Glomerular visceral epithelial cell (primary cell): ENCODE data around the gene BPHL.
"Not testable (repeated sequence)": the region's sequence is repeated elsewhere in the genome, so short reads cannot be mapped to it uniquely, and the experiment has no call there.

Experiments used
- DNase-seq: peaks from one replicate; pipeline ENCODE4 v3.0.0-alpha.2; 2016; ENCODE audit errors: extremely low spot score

The BPHL gene

GRCh38 chr6:3178666-3179065 lies 60.2 kb downstream of the BPHL start:
- not testable (repeated sequence) for DNase-seq

- DNase-seq, result not testable (repeated sequence)
Observed at GRCh38 chr6:3179945-3180344, 61.4 kb downstream of the BPHL start.

- DNase-seq, result no peak
Observed at GRCh38 chr6:3181105-3181504, 62.6 kb downstream of the BPHL start.

DNA sequence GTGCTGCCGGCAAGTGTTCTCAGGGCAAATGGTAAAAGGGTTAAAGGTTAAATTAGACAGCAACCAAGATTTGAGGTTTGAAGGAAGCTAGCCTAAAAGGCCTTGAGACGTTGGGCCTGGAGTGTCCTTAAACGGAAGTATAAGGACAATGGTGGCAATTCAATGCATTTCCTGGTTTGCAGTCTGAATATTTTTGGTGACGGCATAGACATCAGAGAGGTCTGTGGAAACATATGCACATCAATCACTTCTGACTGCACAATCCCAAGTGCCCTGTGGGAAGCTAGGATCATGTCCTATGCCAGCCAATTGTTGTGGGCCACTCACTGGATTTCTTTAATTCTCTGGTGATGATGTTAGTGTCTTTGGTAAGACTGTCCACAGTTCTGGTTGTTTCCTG lies 64.6 kb downstream of the BPHL start:
- DNase-seq, result no peak

DNA sequence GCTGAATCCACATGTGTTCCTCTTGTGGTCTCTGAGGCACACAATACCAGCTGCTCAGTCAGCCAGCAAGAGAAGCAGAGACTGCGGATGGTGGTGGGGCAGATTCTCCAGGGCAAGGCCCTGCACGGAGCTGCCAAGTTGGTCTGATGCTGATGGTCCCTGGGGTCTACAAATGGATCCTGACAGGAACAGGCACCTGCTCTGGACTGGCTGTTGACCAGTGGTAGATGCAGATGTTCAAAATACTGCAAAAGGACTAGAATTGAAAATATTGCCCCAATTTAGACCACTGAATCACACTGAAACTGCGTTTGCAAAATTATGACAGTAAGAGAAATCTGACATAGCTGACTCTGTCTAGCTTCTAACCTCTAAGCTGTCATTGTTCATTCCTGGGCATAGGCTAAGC lies 68.5 kb downstream of the BPHL start:
- no peak for DNase-seq

- no peak for DNase-seq
Observed at GRCh38 chr6:3188262-3188661, 69.8 kb downstream of the BPHL start.

DNA sequence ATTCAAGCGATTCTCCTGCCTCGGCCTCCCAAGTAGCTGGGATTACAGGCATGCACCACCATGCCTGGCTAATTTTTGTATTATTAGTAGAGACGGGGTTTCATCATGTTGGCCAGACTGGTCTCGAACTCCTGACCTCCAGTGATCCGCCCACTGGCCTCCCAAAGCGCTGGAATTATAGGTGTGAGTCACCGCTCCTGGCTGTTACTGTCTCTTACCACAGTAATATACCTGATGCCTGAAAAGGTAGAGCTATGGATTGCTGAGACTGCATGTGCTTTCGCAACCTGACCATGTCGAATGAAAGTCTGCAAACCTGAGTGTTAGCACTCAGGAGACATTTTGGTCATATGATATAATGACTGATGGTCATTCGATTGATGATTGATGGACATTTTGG lies 70.7 kb downstream of the BPHL start:
- DNase-seq, result not testable (repeated sequence)

DNA sequence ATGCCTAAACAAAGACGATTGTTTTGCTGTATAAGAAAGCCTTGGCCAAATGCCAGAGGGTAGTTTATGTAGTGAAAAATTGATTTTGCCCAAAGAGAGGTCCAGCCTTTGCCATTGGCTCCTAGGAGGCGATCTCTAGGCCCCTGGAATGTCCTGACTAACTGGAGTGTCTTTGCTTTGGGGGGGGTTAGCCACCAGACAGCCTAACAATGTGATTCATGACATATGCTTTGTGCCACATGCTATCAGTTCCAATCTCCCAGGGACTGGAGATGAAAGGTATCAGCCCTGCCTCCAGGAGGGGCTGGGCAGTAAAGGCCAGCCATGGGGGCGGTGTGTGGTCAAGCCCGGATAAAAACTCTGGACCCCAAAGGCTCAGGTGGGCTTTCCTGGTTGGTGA lies 71.5 kb downstream of the BPHL start:
- DNase-seq, result no peak

- no peak for DNase-seq
Observed at GRCh38 chr6:3190779-3191178, 72.3 kb downstream of the BPHL start.

DNA sequence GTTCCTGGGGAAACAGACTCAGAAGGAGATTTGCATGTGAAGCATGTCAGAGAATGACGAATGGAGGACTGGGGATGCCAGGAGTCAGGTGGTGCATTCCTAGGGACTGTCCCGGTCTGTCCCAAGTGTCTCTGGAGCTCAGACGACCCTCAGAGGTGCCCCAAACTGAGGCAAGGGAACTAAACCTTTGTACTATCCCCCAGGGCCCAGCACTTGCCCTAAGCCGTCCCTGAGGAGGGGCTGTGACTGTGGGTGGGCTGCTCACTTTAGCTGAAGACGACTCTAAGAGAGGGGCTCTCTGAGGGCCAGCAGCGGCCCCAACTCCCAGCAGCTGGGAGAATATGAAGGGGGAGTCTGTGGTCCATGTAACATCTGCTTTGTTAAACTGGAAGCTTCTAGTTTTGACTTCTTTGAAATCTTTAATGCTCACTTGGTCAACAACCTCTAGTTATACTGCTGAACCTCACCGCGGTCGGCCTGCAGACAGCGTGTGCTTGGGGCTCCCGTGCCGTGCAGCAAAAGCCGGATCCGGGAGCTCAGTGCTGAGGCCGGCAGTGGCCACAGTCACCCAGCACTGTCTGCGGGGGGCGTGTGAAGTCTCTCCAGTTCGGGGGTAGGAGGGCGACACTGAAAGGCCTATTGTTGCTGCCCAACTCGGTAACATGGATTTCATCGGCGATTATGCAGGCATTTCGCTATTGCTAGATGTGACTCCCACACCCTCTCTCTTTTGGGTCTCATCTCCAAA lies 74.8 kb downstream of the BPHL start:
- DNase-seq, result no peak

- no peak for DNase-seq
Observed at GRCh38 chr6:3194535-3195419, 76.3 kb downstream of the BPHL start.

DNA sequence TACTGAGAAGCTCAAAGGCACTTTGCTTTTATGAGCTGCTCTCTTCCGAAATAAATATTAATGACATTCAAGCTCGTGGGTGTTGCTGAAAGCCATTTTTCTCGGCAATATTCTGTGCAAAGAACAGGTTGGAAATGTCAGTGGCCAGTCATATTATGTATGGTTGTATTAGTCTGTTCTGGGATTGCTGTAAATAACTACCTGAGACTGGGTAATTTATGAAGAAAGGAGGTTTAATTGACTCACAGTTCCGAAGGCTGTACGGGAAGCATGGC lies 76.8 kb downstream of the BPHL start:
- no peak for DNase-seq

DNA sequence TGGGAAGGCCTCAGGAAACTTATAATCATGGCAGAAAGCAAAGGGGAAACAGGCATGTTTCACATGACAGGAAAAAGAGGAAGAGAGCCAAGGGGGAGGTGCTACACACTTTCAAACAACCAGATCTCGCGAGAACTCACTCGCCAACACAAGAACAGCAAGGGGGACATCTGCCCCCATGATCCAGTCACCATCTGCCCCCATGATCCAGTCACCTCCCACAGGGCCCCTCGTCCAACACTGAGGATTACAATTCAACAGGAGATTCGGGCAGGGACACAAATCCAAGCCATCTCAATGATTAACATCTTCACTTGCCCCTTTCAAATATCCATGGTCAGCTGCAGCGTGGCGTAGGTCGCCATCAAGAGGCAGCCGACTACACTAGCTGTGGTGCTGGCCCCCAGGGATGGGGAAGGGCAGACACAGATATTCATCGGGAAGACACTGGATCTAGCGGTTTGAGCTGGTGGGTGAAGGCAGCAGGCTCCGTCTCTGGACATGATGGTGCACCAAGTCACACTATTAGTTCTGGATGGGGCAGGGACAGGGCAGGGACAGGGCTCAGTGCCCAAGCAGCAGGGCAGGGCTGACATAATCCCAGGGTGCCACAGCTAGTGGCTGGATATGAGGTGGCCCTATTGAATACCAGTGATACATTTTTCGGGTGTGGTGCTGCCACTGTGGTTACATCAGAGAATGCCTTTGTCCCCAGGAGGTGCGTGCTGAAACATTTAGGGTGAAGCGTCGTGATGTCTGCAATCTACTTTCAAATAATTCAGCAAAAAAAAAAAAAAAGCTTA lies 77.4 kb downstream of the BPHL start:
- no peak for DNase-seq

DNA sequence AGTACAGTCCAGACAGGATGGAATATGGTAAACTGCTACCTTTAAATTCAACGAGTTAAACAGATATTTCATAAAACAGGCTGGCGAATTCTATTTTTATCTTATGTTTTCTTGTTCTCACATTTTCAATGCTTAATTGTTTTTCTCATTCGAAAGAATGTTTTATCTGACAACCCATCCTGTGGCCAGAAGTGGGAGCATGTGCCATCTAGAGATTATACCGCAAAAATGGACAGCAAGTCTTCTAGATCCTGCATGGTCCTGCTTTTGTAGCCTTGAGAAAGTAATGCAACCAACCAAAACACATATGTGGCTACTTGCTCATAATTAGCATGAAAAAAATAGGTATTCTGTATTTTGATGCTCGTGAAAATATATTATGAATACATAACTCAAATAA lies 78.3 kb downstream of the BPHL start:
- DNase-seq, result no peak

GRCh38 chr6:3197734-3198133 lies 79.2 kb downstream of the BPHL start:
- DNase-seq, result not testable (repeated sequence)

GRCh38 chr6:3199382-3199781 lies 80.9 kb downstream of the BPHL start:
- no peak for DNase-seq

DNA sequence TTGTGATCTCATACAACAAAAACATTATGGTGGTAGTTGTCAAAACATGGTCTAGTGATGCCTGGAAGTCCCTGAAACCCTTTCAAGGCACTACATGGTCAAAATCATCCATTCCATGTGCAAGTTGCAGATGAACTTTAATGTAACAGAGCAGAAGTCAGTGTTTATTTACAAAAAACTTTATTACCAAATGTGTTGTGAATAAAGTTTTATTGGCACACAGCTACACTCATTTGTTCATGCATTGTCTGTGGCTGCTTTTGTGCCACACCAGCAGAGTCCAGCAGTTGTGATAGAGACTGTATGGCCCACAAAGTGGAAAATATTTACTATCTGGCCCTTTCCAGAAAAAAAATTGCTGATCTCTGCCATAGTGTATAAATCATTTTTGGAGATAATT lies 82.2 kb downstream of the BPHL start:
- DNase-seq, result no peak

- DNase-seq, result no peak
Observed at GRCh38 chr6:3201388-3201787, 82.9 kb downstream of the BPHL start.
